Neural progenitor cell (in vitro differentiated cells): ENCODE results near the gene CACNA1E.

Experiments used
- CTCF ChIP-seq: fragments of 200-600 bp; sonication (generic); IDR thresholded peaks from 2 replicates; pipeline ENCODE4 v1.5.1; 2017; ENCODE audit warnings: antibody characterized with exemption, mild to moderate bottlenecking
- EZH2 ChIP-seq: fragments of 200-600 bp; sonication (generic); IDR thresholded peaks from 2 replicates; pipeline ENCODE4 v1.6.1; 2017; ENCODE audit warnings: antibody characterized with exemption, mild to moderate bottlenecking, moderate library complexity

GRCh38 chr1:181583598-181583997, 100.3 kb downstream of the CACNA1E start:
- TF ChIP-seq EZH2 (no peak), CTCF (peak; percentile 49)
